Measurements from ENCODE around the gene ZNF579. TPM values are rescaled to one million over a fixed set of nuclear protein-coding genes. Genes with fewer than 3 reads are reported as not detected.

The ZNF579 gene
- total and polyA plus RNA-seq, 2 of the 8 experiments (the other 6 are each of a cell fraction or from before 2014, with no cell fraction given), result 10.0 to 18.9 TPM

DNA sequence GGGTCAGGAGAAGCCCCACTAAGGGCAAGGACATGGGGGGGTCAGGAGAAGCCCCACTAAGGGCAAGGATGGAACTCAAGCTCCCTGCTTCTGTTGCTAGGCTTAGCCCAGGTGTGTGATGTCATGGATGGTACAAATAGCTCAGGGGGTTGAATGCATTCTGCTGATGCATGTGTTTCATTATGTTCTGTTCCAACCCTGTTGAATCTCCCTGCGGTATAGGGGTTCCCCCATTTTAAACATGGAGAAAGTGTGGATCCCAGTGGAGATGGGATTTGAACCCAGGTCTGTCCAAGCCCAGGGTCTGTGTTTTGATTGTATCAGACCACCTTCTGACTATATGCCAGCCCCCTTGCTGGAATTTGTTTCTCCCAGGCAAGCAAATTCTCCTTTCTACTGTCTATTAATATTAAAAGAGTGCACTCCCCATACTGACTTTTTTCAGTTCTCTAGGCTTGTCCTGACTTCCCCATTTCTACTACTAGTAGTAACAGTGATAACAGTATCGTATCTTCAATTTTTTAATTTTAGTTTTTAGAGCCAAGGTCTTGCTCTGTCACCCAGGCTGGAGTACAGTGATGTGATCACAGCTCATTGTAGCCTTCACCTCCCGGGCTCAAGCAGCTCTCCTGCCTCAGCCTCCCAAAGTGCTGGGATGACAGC is 31.5 kb upstream of the ZNF579 start:
- H3K79me1 ChIP-seq (ENCODE audit: low read depth, low read length), result peaks cover 4% of the 10 kb centered on the region; the same call in 1 of the 2 replicates
- H3K9me3 ChIP-seq (ENCODE audit: insufficient read depth in 2 of 2, low read depth in 1 of 2, low read length in 1 of 2), result no peaks in the 10 kb centered on the region; a peak in 1 of 4 replicates
- no peak overlapping the region for H3K4me3 ChIP-seq (ENCODE audit: extremely low read depth in 1 of 4, insufficient read depth in 2 of 4, low read depth in 3 of 4, low read length in 4 of 4)
- no peak overlapping the region for H2BK120ac ChIP-seq (replicated peaks; ENCODE audit: low read depth, low read length)
- no peak overlapping the region for H4K91ac ChIP-seq (replicated peaks; ENCODE audit: insufficient read length, low read length)
- H2BK5ac ChIP-seq (ENCODE audit: low read depth, low read length), result no peak overlapping the region
- FAIRE-seq (no peak), DNase-seq (ENCODE audit: low read depth in 1 of 2, low spot score in 2 of 2) (no peak)
- H3K23me2 ChIP-seq (ENCODE audit: low read depth, low read length), result no peaks in the 10 kb centered on the region
- no peak overlapping the region for H4K8ac ChIP-seq (ENCODE audit: extremely low read depth, insufficient read depth, low read length)
- no peak overlapping the region for H2BK12ac ChIP-seq (ENCODE audit: low read depth, low read length)
- ChIA-PET CTCF (ENCODE audit: partially characterized antibody) (interaction anchor here (1.1 to 1.5 kb wide), 3 partner anchors 13 to 92 kb away, joined by 3 read pairs; partner anchors contain the start of genes FIZ1 and ZNF524), POLR2A (ENCODE audit: partially characterized antibody) (interaction anchor here (0.9 to 4.3 kb wide), 7 partner anchors 9 to 53 kb away, joined by 3 to 32 read pairs (median 3); partner anchors contain the start of genes FIZ1, ZNF524 and ZNF784)
- H2AFZ ChIP-seq (ENCODE audit: low read length), result no peak overlapping the region
- H3K18ac ChIP-seq (ENCODE audit: extremely low read depth, low read length), result no peak overlapping the region
- 94% methylated on average over 3 of the region's 3 CpGs; no CpG with 5 or more reads in 1 of the 2 experiments for WGBS, 2 experiments (ENCODE audit: extremely low coverage in 1 of 2, insufficient coverage in 1 of 2, insufficient read length in 1 of 2, insufficient replicate concordance in 2 of 2, low coverage in 1 of 2, low lambda C conversion rate in 2 of 2, missing lambda C conversion rate in 1 of 2)
- peaks cover 0 to under 1% of the 10 kb centered on the region in 2 experiments; a peak in 1 of 4 replicates for H3K79me2 ChIP-seq (ENCODE audit: control insufficient read depth in 1 of 2, insufficient read depth in 2 of 2, low read length in 2 of 2)
- peaks cover 4 to 26% of the 10 kb centered on the region in 2 experiments for H4K20me1 ChIP-seq (replicated peaks in 1 of 2; ENCODE audit: control insufficient read depth in 1 of 2, insufficient read depth in 2 of 2, low read length in 2 of 2)
- H3K27ac ChIP-seq (ENCODE audit: low read depth, low read length), result no peak overlapping the region
- no peaks in the 10 kb centered on the region for H3K27me3 ChIP-seq (replicated peaks in 1 of 4; ENCODE audit: control insufficient read depth in 3 of 4, extremely low read depth in 1 of 4, insufficient read depth in 3 of 4, low read length in 3 of 4)
- H2AK5ac ChIP-seq (ENCODE audit: low read depth, low read length), result no peak overlapping the region
- no peak overlapping the region for H3K23ac ChIP-seq (ENCODE audit: insufficient read length)
- no peak overlapping the region for H3K4me2 ChIP-seq (ENCODE audit: insufficient read depth in 1 of 2, low read depth in 2 of 2, low read length in 2 of 2)
- no peak overlapping the region for H2BK15ac ChIP-seq (ENCODE audit: low read length)
- no peak overlapping the region for H3K9ac ChIP-seq (replicated peaks in 1 of 4; ENCODE audit: extremely low read depth in 1 of 4, low read depth in 3 of 4, low read length in 3 of 4)
- H3K4me1 ChIP-seq (replicated peaks in 1 of 4; ENCODE audit: control insufficient read depth in 3 of 4, insufficient read depth in 4 of 4, low read length in 3 of 4), result no peaks in the 10 kb centered on the region
- H3K56ac ChIP-seq (replicated peaks; ENCODE audit: insufficient read length, low read depth, low read length), result no peak overlapping the region
- no peak overlapping the region for H2BK20ac ChIP-seq (ENCODE audit: low read length)
- H3K36me3 ChIP-seq (ENCODE audit: control insufficient read depth in 2 of 4, insufficient read depth in 4 of 4, low read length in 3 of 4), result peaks cover 0 to 30% (median 1%) of the 10 kb centered on the region in 4 experiments; a peak in 4 of 8 replicates
- no peak overlapping the region for H3K14ac ChIP-seq (ENCODE audit: insufficient read length)
- no peak overlapping the region for H4K5ac ChIP-seq (ENCODE audit: insufficient read length, low read depth, low read length)
- no peak overlapping the region for H3K4ac ChIP-seq (replicated peaks; ENCODE audit: insufficient read length, low read depth, low read length)
- no peak for TF ChIP-seq SP2 (IDR thresholded peaks at IDR 0.05; ENCODE audit: low read length)
- TF ChIP-seq SAP30 (IDR thresholded peaks at IDR 0.05; ENCODE audit: insufficient read depth, insufficient replicate concordance, low read length), result no peak
- no peak for TF ChIP-seq TAF7 (optimal IDR thresholded peaks at IDR 0.05; ENCODE audit: borderline replicate concordance, low read depth, low read length)
- TF ChIP-seq RFX5 (IDR thresholded peaks at IDR 0.05; ENCODE audit: borderline replicate concordance, low read depth, low read length), result no peak
- TF ChIP-seq BRCA1 (IDR thresholded peaks at IDR 0.05; ENCODE audit: low read depth, low read length), result no peak
- TF ChIP-seq PHF8 (conservative IDR thresholded peaks at IDR 0.05; ENCODE audit: low read depth, low read length), result no peak
- TF ChIP-seq EGR1 (IDR thresholded peaks at IDR 0.05; ENCODE audit: borderline replicate concordance, low read depth, low read length), result no peak
- TF ChIP-seq RNF2 (IDR thresholded peaks at IDR 0.05; ENCODE audit: borderline replicate concordance, low read depth, low read length, missing control alignments, poor library complexity, severe bottlenecking), result no peak
- no peak for TF ChIP-seq CTCF (IDR thresholded peaks at IDR 0.05; ENCODE audit: control extremely low read depth in 1 of 3, insufficient read depth in 1 of 3, low read depth in 1 of 3, low read length in 3 of 3)

Data from H1 (cell line).